Esophagus squamous epithelium (tissue), 4 donors: ENCODE results near the gene R3HDM4.

Experiments
- POLR2A ChIP-seq, 4 donors: fragments of 450-650 bp; IDR thresholded peaks; one replicate each; pipeline ENCODE4 v1.6.1; 2017; ENCODE audit warnings: antibody characterized with exemption in 4 of 4, mild to moderate bottlenecking in 4 of 4, moderate library complexity in 3 of 4
- TF ChIP-seq, protein P1 (sequence below), 6 experiments: fragments of 450-650 bp in 4 of 6; fragments of 200-600 bp in 2 of 6; sonication (generic) in 2 of 6; IDR thresholded peaks; one replicate each; pipeline ENCODE4 v1.5.1; 2016 to 2019; ENCODE audit warnings: antibody characterized with exemption in 6 of 6, mild to moderate bottlenecking in 4 of 6, moderate library complexity in 4 of 6

DNA sequence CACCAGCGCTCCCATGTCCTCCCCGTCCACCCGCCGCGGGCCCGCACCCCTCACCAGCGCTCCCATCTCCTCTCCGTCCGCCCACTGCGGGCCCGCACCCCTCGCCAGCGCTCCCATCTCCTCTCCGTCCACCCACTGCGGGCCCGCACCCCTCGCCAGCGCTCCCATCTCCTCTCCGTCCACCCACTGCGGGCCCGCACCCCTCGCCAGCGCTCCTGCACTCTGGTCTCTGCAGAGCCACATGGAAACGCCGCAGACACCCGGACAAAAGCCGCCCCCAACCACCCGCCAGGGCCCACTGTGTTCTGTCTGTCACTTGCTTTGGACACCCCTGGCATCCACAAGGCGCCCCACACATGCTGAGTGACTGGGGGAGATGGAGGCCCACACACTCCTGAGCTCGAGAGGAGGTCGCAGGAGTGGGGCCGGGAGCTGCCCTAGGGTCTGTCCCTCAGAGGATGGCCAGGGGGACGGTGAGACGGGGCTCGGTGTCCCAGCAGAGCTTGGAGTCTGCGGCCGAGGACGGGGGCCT, 46.2 kb downstream of the R3HDM4 start:
- TF ChIP-seq POLR2A (IDR thresholded peaks at IDR 0.05), result no peak
- TF ChIP-seq, protein P1, sequence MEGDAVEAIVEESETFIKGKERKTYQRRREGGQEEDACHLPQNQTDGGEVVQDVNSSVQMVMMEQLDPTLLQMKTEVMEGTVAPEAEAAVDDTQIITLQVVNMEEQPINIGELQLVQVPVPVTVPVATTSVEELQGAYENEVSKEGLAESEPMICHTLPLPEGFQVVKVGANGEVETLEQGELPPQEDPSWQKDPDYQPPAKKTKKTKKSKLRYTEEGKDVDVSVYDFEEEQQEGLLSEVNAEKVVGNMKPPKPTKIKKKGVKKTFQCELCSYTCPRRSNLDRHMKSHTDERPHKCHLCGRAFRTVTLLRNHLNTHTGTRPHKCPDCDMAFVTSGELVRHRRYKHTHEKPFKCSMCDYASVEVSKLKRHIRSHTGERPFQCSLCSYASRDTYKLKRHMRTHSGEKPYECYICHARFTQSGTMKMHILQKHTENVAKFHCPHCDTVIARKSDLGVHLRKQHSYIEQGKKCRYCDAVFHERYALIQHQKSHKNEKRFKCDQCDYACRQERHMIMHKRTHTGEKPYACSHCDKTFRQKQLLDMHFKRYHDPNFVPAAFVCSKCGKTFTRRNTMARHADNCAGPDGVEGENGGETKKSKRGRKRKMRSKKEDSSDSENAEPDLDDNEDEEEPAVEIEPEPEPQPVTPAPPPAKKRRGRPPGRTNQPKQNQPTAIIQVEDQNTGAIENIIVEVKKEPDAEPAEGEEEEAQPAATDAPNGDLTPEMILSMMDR (IDR thresholded peaks at IDR 0.05), result no peak
